Left lung (tissue), 10 donors: ENCODE data around the gene TMEM31. TPM values are rescaled to one million over a fixed set of nuclear protein-coding genes. Genes with fewer than 3 reads are reported as not detected.

Source experiments
- ATAC-seq: fragments of 200-7000 bp; cut with Tn5 transposase; one replicate; pipeline ENCODE4 v1.9.1; 2020; ENCODE audit warnings: moderate library complexity
- DNase-seq, 4 donors: peaks; one replicate each; pipeline ENCODE4 v3.0.0-alpha.2; 2013 to 2020
- H3K27ac ChIP-seq, 2 donors: fragments of 200-600 bp; sonication (generic) in 1 of 2; one replicate each; pipeline versions ENCODE4 v1.5.0 to v1.8.0; 2020 to 2021
- H3K27me3 ChIP-seq, 2 donors: fragments of 200-600 bp; sonication (generic) in 1 of 2; one replicate each; pipeline versions ENCODE4 v1.5.0 to v1.8.0; 2020 to 2021
- H3K36me3 ChIP-seq, 2 donors: fragments of 200-600 bp; sonication (generic) in 1 of 2; one replicate each; pipeline versions ENCODE4 v1.5.0 to v1.8.0; 2020 to 2021
- H3K4me1 ChIP-seq, 2 donors: fragments of 200-600 bp; one replicate each; pipeline ENCODE4 v1.8.0; 2021
- H3K4me3 ChIP-seq, 2 donors: fragments of 200-600 bp; sonication (generic) in 1 of 2; one replicate each; pipeline versions ENCODE4 v1.5.0 to v1.8.0; 2020 to 2021; ENCODE audit warnings: mild to moderate bottlenecking in 1 of 2
- H3K9me3 ChIP-seq, 2 donors: fragments of 200-600 bp; sonication (generic) in 1 of 2; one replicate each; pipeline versions ENCODE4 v1.5.0 to v1.8.0; 2020 to 2021
- intact Hi-C, 2 donors: fragments of 100-400 bp; cut with DNase I; formaldehyde crosslinking; loops; one replicate each; pipeline versions ENCODE4 v1.11.2 to v1.14.2; 2022
- polyA plus RNA-seq, 6 donors: library from polyadenylated mRNA; unstranded; fragments of 120-200 nt; gene quantifications; one replicate each; pipeline ENCODE4 v1.2.1, GENCODE V29; 2013; ENCODE audit not compliant: insufficient read length in 6 of 6
- total RNA-seq, 2 donors: library from RNA; stranded (reverse); fragmentation: NEBNext Ultra II Directional; extraction: Animal tissue kit (Norgen Biotek cat#: 25700); gene quantifications; one replicate each; pipeline ENCODE4 v1.2.1, GENCODE V29; 2021
- TF ChIP-seq, protein P1 (sequence below), 2 donors: fragments of 200-600 bp; sonication (generic) in 1 of 2; IDR thresholded peaks; one replicate each; pipeline versions ENCODE4 v1.5.0 to v1.8.0; 2021; ENCODE audit warnings: antibody characterized with exemption in 2 of 2
- donor health status: DM: no; HTN: yes; CAD: no.
- donor health status: DM: no; HTN: no; CAD: no.

The TMEM31 gene
- total and polyA plus RNA-seq, 8 donors = 0.80 to 1.8 (median 1.5) TPM; not detected in 2

DNA sequence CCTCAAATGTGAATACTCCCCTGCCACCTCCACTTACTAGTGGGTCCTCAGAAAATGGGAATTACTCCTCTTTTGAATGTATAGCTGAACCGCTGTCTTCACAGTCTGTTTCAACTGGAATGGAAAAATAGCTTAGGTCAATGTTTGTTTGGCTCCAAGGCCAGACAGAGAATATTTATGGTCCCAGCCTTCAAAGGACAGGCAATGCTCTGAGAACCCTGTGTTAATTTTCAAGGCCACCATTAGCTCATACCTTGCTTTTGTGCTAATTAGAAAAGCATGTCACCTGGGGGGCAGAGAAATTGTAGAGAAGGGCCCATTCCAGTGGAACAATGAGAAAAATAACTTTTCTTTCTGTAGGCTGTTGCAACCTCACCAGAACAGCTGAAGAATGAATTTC lies 19.6 kb upstream of the TMEM31 start:
- Histone ChIP-seq H3K27ac (no peak overlapping the region), H3K27me3 (no peaks in the 10 kb centered on the region), H3K4me1 (no peaks in the 10 kb centered on the region), H3K9me3 (no peaks in the 10 kb centered on the region), H3K4me3 (no peak overlapping the region), H3K36me3 (no peaks in the 10 kb centered on the region)
- no peak for DNase-seq
- intact Hi-C loops = loop anchor here in 1 of 2 donors (10.0 kb wide), 1 partner anchor 134 kb away; no protein-coding TSS in a partner anchor
- TF ChIP-seq, protein P1, sequence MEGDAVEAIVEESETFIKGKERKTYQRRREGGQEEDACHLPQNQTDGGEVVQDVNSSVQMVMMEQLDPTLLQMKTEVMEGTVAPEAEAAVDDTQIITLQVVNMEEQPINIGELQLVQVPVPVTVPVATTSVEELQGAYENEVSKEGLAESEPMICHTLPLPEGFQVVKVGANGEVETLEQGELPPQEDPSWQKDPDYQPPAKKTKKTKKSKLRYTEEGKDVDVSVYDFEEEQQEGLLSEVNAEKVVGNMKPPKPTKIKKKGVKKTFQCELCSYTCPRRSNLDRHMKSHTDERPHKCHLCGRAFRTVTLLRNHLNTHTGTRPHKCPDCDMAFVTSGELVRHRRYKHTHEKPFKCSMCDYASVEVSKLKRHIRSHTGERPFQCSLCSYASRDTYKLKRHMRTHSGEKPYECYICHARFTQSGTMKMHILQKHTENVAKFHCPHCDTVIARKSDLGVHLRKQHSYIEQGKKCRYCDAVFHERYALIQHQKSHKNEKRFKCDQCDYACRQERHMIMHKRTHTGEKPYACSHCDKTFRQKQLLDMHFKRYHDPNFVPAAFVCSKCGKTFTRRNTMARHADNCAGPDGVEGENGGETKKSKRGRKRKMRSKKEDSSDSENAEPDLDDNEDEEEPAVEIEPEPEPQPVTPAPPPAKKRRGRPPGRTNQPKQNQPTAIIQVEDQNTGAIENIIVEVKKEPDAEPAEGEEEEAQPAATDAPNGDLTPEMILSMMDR (IDR thresholded peaks at IDR 0.05) = no peak
- ATAC-seq = no peak

DNA sequence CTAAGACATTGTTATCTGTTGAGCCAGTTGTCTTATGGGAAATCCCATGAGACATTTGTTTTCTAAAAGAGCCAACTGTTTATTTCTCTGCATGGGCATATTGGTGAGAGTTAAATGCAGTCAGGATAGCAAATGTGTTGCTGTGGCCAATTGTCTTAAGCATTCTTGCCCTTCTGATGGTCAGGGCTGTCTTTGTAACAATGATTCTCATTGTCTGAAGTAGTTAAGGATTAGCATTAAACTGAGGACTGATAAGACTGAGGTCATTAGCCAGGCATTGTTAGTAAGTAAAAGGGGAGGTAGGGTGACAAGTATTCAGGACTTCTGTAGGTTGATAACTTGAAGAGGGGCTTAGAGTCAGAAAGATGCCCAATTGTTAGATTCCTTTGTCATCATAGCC lies 13.0 kb upstream of the TMEM31 start:
- no peak for ATAC-seq
- TF ChIP-seq, protein P1 (IDR thresholded peaks at IDR 0.05) = no peak
- intact Hi-C loops = loop anchor here in 1 of 2 donors (10.0 kb wide), 1 partner anchor 127 kb away; no protein-coding TSS in a partner anchor
- Histone ChIP-seq H3K36me3 (no peaks in the 10 kb centered on the region), H3K27ac (no peak overlapping the region), H3K4me3 (no peak overlapping the region), H3K9me3 (no peaks in the 10 kb centered on the region), H3K27me3 (no peaks in the 10 kb centered on the region), H3K4me1 (no peaks in the 10 kb centered on the region)
- DNase-seq = no peak

DNA sequence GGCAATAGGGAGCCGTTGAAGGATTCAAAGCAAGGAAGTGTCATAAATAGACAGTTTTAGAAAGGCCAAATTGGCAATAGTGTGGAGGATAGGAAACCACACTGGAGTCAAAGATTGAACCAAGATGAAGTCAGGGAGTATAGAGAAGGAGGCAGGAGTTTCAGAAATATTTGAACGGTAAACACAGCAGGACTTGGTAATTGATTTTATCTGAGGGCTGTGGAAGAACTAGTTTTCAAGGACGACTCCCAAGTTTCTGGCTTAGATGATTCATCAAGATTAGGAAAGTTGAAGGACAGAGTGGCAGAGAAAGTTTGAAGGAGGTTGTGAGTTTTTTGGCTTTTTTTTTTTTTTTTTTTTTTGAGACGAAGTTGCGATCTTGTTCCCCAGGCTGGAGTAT lies 11.5 kb upstream of the TMEM31 start:
- Histone ChIP-seq H3K4me3 (no peak overlapping the region), H3K9me3 (no peaks in the 10 kb centered on the region), H3K27ac (no peak overlapping the region), H3K27me3 (peaks cover 0 to 4% of the 10 kb centered on the region in 2 donors), H3K36me3 (no peaks in the 10 kb centered on the region), H3K4me1 (no peaks in the 10 kb centered on the region)
- no peak for ATAC-seq
- no peak for DNase-seq
- intact Hi-C loops = loop anchor here in 1 of 2 donors (10.0 kb wide), 1 partner anchor 126 kb away; no protein-coding TSS in a partner anchor
- TF ChIP-seq, protein P1 (IDR thresholded peaks at IDR 0.05) = no peak

DNA sequence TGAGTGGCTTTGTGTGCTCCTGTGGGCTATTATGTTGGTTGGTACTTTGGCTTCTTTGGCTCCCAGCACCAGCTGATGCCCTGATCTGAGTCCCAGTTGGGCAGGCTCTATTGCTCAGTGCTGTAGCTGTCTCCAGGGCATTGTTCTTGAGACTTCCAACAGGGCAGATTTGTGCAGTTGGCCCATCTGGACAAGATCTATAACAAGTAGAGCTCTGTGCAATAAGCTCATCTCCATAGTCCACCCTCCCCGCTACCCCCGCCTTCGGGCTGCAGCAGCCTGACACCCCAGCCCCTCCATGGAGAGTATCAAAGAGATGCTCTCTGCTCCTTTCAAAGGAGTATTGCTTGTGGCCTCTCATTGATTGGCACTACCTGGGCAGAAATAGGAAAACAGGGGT lies 5.8 kb upstream of the TMEM31 start:
- H3K27ac ChIP-seq = no peak overlapping the region
- intact Hi-C loops = no loop called here
- TF ChIP-seq, protein P1 (IDR thresholded peaks at IDR 0.05) = no peak
- H3K9me3 ChIP-seq = no peaks in the 10 kb centered on the region
- H3K4me3 ChIP-seq = no peak overlapping the region
- no peak for ATAC-seq
- peaks cover 0 to 9% of the 10 kb centered on the region in 2 donors for H3K27me3 ChIP-seq
- H3K4me1 ChIP-seq = no peaks in the 10 kb centered on the region
- no peaks in the 10 kb centered on the region for H3K36me3 ChIP-seq
- no peak for DNase-seq

DNA sequence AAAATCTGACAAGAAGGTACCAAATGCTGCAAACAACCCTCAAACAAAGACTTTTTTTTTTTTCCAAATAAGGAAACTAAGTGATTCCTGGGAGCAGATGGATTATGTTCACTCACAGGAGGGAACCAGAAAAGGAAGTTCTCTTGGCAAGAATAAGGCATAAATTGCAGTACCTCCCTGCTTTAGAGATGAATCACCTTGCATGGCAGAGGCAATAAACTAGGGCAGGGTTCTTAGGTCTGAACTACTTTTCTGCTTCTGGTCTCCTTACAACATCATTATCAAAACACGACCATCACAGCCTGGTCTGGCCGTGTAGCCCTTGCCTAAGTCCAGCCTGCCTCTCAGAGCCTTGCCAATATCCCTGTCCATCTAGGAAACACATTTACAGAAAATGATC lies 6.3 kb downstream of the TMEM31 start:
- Histone ChIP-seq H3K27ac (no peak overlapping the region), H3K9me3 (no peaks in the 10 kb centered on the region), H3K4me3 (no peak overlapping the region), H3K36me3 (no peaks in the 10 kb centered on the region), H3K27me3 (peaks cover 0 to 6% of the 10 kb centered on the region in 2 donors), H3K4me1 (no peaks in the 10 kb centered on the region)
- TF ChIP-seq, protein P1 (IDR thresholded peaks at IDR 0.05) = no peak
- intact Hi-C loops = no loop called here
- no peak for DNase-seq
- ATAC-seq = no peak
